AG20443 (cell line): ENCODE data around the gene MEIS1.
"Not testable (repeated sequence)": the region's sequence is repeated elsewhere in the genome, so short reads cannot be mapped to it uniquely, and the experiment has no call there.

ENCODE experiments used
- DNase-seq: peaks from one replicate; pipeline ENCODE4 v3.0.0; 2012; ENCODE audit warnings: low spot score, mixed read lengths

The MEIS1 gene

DNA sequence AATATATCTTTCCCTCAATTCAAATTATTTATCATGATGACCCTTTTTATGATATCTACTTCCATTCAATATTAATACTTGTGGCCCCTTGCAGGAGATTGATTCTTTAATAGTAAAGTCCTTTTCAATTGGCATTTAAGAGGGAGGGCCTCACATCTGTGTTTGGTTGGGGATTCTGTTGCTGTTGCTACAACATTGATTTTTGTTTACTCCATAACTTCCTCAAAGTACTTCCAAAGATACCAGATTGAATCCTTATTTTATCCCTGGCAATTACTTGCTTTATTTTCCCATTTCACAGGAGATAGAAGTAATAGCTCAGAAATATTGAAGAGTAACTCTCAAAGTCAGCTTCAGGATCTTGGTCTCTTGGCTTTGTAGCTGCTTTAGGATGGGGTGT, 32.8 kb downstream of the MEIS1 start:
- no peak for DNase-seq

DNA sequence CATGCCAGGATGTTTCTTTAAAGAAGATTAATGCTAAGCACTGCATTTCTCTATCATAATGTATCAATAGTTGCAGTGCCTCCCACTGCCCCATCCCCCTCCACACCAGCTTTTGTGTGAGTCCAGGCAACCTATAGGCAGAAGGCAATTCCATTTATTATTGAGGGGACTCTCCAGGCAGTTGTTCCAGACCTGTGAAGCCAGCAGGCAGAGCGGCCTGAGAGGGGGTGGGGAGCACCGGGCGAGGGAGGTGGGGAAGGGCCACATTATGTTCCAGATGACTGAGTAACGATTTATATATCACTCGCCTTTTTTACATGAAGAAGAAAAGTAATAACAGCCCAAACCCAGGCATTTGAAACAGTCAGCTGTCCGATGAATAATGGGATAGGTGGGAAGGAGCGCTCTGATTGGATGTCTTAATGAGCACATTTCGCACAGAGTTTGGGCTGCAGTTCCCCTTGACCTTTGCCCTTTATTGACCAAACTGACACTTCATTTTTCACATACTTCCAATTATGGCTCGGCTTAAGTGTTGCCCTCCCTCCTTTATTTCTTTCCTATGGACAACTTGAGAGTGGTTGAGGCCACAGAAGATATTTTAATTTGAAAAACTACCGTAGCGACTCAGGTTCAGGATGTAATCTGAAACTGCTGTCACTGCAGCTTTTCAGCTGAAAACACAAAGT, 34.4 kb downstream of the MEIS1 start:
- no peak for DNase-seq

DNA sequence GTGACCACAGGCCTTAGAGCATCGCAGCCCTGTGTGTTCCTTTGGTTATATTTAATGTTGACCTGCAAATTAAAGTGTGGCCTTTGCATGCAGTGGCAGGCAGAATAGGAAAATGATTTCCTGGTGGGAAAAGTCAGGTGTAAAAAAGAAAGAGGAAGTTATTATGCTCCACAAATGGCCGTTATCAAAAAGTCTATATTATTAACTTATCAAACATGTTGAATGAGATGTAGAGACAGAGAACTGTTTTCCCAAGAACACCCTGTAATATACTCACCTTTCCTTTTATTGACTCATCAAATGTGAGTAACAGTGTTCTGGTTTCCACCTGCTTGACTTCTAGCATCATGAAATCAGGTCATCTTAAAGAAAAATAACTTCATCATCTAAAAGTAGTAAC, 35.3 kb downstream of the MEIS1 start:
- DNase-seq, result no peak

DNA sequence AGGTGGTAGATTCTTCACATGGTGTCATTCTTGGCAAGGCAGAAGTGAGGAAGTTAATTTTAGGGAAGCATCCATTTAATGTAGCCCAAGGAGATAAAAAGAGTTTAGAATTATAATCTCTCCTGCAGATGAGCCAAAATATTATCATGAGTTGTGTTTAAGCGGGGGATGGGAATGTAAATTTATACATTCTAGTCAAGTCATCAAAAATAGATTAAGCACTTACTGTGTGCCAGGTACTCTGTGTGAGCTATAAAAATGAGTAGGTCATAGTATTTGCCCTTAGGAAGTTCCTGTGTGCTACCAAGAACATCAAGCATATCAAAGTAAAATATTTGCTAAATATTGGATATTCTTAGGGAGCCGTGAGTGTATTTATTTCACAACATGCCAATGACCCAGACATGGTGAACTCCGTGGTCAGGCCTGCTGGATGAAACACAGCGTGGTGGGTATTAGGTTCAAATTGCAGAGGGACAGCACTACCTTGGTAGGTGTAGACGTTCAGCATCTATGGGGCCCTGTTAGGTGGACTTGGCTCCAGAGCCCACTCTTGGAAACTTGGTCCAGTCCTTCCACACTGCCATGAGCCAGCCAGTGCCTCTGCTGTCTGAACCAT, 37.4 kb downstream of the MEIS1 start:
- no peak for DNase-seq

DNA sequence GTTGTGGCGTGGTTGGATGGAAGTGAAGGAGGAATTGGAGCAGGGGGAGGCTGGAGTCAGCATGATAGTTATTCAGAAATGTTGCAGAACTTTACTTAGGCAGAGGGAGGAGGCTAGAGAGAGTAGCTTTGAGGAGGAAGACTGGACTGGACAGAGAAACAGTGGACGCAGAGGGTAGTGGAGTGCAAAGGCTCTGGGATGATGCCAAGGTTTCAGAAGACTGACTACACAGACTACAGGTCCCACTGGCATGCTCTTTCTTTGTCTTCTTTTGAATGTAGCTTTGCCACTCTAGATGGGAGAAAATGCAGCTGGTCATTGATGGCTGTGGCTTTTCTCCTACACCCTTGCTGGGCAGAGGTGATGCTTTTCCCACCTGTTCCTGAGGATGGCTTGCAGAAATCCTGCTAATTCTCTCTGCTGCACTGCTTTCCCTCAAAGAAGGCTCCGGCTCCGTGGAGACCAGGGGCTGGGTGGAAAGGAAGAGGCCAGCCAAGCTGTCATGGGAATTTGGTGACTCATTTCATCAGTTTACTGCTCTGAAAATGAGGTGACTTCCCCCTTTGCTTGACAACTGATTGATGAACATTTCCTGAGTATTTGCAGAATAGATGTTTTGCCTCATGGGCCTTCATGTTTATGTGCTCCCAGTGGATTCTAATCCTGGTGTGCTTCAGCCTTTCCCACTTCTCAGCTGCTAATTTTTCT, 42.4 kb downstream of the MEIS1 start:
- DNase-seq, result no peak

DNA sequence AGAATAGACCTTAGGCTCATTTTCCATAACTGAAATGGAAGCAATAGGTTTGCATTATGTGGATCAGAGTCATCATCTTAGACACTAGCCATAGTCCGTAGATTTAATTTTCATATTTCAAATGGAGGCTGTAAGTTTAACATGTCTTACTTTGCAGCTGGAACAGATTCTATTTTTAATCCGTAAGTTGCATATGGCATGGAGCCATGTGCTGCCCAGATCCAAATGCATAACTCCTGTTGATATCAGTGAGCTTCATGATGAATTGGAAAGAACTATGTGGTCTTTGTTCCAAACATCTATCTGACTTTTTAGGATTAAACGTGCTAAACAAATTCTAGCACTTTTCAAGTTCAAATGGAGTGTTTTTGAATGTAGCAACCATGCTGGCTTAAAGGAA, 43.4 kb downstream of the MEIS1 start:
- DNase-seq, result no peak

DNA sequence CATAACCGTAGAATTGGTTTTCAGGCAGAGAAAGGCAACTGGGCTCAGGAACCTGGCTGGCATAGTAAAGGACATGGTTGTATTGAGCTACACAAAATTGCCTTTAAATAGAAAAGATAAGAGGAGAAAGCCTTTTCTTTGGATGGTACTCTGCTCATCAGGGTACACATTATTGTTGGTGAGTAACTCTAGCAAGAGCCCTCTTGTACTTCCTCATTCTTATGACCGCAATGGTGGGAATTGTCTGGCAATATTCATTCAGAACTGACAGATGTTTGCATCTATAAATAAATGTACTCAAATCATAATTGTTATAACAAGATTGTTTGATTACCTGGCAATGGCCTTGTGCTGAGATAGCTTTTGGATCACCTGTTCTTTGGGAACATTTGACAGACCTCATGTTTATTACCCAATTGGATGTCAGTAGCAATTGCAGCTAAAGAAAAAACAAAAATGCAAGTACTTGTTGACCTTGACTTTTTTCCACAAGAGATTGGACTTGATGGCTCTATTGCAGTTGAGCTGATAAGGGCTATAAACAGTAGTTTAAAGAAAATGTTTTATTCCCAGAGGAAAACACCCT, 43.9 kb downstream of the MEIS1 start:
- DNase-seq, result no peak

DNA sequence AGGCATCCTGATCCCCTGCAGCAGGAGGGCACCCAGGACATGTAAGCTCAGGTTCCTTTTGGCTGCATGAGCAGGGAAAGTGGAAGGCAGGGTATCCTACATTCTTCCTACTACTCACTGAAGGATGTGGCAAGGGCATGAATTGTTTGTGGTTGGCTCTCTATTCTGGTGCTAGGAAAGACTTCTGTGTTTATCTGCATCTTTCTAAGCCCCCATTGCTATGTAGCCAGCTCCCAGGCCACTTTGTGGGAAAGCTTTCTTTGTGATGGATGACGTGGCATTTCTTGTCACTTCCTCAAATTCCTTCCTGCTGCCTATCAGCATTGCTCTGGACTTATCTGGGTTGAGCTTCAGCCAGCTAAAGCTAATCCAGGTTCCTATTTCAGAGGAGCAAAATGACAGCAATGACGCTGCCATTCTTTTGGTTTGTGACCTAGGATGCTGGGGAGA, 46.2 kb downstream of the MEIS1 start:
- DNase-seq, result no peak

DNA sequence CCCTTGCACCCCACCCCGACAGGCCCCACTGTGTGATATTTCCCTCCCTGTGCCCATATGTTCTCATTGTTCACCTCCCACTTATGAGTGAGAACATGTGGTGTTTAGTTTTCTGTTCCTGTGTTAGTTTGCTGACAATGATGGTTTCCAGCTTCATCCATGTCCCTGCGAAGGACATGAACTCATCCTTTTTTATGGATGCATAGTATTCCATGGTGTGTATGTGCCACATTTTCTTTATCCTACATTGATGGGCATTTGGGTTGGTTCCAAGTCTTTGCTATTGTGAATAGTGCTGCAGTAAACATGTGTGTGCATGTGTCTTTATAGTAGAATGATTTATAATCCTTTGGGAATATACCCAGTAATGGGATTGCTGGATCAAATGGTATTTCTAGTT, 50.3 kb downstream of the MEIS1 start:
- not testable (repeated sequence) for DNase-seq

DNA sequence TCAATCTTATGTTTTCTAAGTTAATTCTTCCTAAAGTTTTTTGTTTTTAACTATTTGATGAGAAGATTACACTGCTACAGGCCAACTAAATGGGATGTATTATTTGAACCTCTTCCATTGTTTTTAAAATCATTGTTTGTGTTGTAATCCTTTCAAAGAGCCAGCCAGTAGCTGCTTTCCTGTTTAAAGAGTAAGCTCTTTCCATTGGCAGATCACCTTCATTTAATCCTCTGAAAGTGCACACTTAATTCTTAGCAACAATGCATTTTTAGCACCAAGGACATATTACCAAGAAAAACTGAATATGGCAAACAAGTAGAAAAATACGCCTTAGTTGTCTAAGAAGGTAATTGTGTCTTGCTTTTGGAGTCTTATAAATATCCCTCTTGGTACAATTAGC, 54.0 kb downstream of the MEIS1 start:
- no peak for DNase-seq

DNA sequence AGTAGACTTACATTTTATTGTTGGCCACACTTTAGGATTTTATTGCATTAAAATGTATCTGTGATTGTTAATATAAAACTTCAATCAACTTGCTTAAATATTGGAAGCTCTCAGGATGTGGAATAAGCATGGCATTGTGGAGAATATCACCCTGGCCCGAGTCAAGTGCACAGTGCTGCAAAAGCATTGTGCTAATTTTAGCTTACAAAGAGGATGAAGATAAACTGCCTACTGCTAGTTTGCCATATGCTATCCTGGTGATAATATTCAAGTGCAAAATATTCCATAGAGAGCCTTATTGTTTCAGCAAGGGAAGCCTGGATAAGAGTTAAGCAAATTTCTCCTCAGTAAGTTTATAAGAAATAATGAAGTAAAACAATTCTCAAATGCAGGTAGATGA, 54.5 kb downstream of the MEIS1 start:
- DNase-seq, result no peak

DNA sequence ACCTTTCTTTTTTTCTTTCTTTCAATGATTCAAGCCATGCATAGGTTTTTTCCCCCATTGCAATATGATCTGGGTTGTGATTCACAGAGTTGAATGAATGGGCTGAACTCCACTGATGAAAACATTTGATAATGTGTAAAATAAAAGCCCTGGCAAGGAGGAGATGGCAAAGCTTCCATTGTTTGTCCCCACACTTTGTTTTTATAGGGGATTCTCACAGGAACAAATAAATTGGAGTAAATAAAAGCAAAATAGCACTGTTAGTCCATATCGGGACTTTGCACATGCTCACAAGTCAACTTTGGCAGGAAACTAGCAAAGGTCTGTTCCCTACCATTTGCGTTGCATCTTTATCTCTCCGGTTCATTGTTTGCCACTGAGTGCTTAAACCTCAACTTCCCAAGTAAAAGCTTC, 55.7 kb downstream of the MEIS1 start:
- DNase-seq, result no peak

DNA sequence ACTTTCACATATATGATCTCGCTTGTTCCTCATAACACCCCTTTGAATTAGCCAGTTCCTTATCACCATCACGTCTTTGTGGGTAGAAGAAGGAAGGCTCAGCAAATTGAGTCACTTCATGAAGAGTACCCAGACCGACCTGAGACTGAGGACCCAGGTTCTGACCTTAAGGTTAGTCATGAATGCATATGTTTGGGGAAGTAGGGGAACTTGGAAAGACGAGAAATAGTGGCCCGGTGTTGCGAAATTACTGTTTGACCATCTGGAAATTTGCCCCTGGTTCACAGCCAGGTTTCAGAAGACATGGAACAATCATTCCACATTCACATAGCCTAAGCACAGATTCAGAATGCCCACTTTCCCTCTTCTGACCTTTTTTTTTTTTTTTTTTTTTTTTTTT, 59.8 kb downstream of the MEIS1 start:
- peak; percentile 54 for DNase-seq

DNA sequence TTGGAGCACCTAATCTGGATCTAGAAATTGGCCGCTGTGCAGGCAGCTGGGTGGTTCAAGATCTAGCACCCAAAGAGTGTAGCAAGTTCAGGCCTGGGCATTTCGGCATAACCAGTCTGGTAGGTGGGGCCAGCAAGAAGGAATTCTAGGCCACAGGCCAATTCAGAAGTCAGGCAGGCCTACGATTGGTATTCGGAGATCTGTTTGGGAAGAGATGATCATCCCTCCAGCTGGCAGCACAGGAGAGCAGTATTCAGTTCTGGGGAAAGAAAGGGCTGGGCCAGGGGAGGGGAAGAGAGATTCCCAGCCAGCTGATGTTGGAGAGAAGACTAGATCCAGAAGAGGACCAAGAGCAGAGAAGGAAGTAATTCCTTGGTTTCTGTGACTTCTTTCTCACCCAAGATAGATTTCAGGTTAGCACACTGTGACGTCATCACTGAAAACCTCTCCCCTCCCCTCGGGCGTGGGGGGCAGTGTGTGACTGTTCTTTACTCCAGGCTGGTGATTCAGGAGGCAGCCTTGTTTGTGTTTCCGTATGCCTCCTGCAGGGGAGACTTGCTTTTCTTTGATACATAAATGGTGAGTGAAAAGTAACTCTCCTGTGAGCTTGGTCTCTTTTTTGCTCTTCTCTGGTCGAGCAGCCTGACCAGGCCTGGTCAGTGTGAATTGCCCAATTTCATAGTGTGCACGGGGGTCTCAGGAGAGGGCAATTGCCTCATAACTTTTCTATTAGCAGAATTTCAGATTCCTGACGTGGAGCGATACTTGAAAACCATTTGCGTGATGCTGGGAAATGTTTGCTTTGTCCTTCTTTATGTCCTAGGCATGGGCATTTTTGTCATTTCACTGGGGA, 61.1 kb downstream of the MEIS1 start:
- peak; percentile 91 for DNase-seq

DNA sequence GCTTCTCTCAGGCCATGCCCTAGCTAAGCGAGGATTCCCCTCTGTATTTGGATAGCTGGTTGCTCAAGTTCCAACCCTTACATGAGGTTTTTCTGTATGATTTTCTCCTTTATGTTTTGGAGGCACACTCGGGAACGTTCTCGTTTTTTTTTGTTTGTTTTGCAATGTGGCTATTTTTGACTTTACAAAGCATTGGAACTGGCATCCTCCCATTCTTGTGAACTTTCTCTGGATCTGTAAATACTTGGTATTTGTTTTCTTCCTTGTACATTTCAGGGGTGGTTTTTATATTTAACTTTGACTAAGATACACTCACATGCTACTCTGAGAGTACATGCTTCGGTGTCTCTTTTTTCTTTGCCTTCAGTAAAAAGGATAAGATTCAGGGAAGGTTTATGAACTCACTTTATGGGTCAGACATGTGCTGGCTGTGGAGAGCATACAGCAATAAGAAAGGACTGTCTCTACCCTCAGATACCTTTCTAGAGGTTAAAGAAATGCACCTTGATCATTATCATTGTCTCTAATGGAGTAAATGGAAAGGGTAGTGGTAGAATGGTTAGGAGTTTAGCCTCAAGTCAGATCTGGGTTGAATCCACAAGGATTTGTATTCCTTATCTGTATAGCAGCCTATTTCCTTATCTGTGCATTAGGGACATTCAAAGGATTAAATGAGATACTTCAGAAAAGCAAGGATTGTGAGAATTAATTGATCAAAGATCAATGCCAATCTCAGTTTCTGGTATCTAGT, 61.9 kb downstream of the MEIS1 start:
- DNase-seq, result no peak

DNA sequence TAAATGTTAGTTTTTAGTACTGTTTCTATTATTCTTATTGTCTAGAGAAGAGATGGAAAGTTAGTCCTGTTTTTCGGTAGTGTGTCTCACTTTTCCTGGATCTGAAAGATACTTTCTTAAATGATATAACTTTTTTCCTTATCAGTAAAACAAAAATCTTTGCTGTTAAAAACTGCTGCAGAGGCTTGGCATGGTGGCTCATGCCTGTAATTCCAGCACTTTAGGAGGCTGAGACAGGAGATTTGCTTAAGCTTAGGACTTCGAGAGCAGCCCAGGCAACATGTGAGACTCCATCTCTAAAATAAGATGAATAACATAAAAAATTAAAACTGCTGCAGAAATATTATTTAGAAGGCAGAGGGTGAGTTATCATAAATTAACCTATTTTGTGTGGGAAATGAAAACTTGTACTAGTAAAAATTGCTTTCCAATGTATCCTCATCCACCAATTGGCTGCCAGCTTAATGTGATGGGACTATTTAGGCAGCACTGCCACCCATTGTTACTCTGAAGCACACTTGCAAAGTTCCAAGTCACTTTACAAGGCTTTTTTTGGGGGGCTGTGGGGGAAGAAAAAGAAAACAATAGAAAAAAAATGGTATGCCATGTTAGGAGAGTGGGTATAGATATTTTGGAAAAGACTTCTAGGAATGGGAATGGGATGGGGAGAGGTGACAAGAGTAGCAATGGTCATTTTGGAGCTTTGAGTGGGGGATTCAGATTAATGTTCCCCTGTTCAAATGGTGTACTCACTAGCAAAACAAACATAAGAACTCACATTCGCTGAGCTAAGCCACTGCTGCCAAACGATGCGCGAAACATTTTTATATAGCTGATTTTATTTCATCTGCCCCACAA, 62.7 kb downstream of the MEIS1 start:
- DNase-seq, result no peak

DNA sequence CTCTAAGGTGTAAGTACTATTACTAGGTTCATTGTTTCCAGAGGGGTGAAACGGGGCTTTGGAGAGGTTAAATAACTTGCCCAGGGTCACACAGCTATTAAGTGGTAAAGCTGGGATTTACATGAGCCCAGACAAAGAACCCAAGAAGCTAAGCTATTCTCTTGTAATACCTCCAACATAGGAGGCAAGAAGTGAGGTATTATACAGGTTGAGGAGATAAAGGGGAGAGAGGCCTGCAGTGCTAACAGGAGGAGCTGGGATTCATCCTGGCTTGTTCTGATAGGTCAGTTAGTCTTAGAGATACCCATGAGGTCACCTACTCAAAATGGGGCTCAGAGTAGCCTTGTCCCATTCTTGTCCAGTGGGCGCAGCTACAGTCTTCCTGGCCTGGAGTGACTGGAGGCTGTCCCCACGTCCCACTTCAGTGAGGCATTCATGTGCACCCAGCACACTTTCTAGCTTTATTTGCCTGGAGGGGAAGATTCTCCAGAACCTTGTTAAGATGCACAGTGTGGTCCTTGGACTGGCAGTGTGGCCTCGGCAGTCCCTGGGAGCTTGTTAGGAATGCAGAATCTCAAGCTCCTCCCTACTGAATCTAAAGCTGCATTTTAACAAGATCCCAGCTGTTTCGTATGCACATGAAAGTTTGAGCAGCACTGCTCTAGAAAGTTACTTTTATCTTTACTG, 63.5 kb downstream of the MEIS1 start:
- no peak for DNase-seq

DNA sequence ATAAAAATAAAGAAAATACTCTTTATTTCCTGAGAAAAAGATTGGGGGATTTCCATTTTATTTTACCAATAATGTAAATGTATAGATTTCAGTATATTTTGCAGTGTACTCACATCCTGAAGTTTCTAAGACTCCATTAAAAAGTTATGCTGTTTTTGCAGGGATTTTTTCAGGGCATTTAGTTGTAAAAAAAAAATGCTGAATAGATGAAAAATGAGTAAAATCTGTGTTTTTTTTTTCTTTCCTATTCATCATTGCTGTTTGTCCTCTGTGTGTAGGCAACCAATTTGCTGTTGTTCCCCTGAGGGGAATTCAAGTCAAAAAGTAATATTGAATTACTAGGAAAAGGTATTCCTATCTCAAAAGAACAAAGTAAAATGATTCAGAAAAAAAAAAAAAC, 66.3 kb downstream of the MEIS1 start:
- no peak for DNase-seq

DNA sequence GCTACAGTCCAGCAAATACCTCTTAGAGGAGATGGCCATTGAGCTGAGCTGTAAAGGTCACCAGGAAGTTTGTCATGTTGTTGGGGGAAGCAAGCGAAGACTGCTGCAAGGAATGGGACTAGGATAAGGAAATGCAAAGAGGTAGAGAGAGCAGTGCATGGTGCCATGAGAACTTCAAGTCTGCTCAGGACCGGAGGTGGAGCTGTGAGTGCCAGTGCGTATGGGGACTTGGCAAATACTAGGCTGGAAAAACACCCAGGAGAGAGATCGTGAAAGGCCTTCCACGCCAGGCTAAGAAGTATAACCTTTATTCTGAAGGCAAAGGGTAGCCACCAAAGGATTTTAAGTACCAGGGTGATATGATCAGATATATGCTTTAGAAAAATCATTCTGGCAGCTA, 71.3 kb downstream of the MEIS1 start:
- no peak for DNase-seq

DNA sequence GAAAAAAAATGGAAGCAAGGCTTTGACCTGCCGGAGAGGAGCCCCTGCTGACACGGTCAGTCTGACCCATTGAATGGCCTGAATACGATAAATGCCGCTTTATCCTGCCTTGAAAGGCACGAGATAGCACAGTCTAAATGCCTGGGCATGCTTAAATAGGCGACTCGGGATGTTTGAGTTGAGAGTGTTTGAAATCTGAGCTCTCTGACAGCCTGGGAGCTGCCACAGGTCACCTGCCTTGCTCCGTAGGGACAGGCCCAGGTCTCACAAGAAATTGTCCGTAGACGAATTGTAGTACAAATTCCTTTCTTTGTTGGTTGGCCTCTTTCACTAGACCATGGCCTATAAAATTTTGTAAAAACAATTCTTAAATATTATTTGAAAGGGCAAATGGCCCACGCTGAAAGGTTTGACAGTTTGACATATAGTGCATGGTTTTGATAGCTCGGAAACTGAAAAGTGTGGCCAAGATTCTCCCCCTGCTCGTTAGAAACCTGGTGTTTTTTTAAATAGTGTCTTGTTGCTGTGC, 72.8 kb downstream of the MEIS1 start:
- no peak for DNase-seq
